Measurements from ENCODE around the gene TOR1B. TPM values are rescaled to one million over a fixed set of nuclear protein-coding genes. Genes with fewer than 3 reads are reported as not detected.

Gene TOR1B
- total and polyA plus RNA-seq, 2 of the 4 experiments (the other 2 are of a cell fraction), result 15.6 to 21.0 TPM

GRCh38 chr9:129835128-129835859, 32.3 kb downstream of the TOR1B start, which contains the start of the genes C9orf78 and USP20:
Gene C9orf78 (minus strand): TSS chr9:129835275. CDS start chr9:129835221, 54 bp downstream.
Gene USP20 (plus strand): TSS chr9:129835458. CDS start chr9:129852556, 17,098 bp downstream.
- WGBS, 2 experiments (ENCODE audit: extremely low coverage in 2 of 2, insufficient read length in 1 of 2), result 0% methylated on average over 32 of the region's 81 CpGs; no CpG with 5 or more reads in 1 of the 2 experiments
- Histone ChIP-seq H2AK5ac (ENCODE audit: low read depth, low read length) (peak within 1 kb of the TSS; percentile 63), H3K9ac (ENCODE audit: low read depth, low read length) (peak within 1 kb of the TSS; percentile 90), H3K23ac (ENCODE audit: low read depth, low read length) (peak within 1 kb of the TSS; percentile 89), H3K4me3 (ENCODE audit: insufficient read depth, low read depth, low read length) (peak within 1 kb of the TSS; percentile 94), H3K9me3 (ENCODE audit: control insufficient read depth, insufficient read depth, low read length) (no peaks in the 10 kb centered on the region), H3K36me3 (ENCODE audit: control insufficient read depth, insufficient read depth, low read length) (peaks cover 12% of the 10 kb centered on the region), H4K20me1 (ENCODE audit: insufficient read depth, low read length) (peaks cover 11% of the 10 kb centered on the region), H2BK120ac (ENCODE audit: low read depth, low read length) (peak within 1 kb of the TSS; percentile 64; the same call in 1 of the 2 replicates), H2AK9ac (replicated peaks; ENCODE audit: low read depth, low read length, poor library complexity) (peak within 1 kb of the TSS; percentile 95), H2BK15ac (ENCODE audit: low read depth, low read length) (no peak within 1 kb of the TSS), H2AFZ (replicated peaks; ENCODE audit: low read length, poor library complexity) (peak within 1 kb of the TSS; percentile 97), H2BK5ac (ENCODE audit: low read depth, low read length, poor library complexity, severe bottlenecking) (peak within 1 kb of the TSS; percentile 54), H3K4ac (ENCODE audit: low read depth, low read length) (peak within 1 kb of the TSS; percentile 84), H3K27ac (ENCODE audit: insufficient read depth, low read length) (peak within 1 kb of the TSS; percentile 79), H4K5ac (ENCODE audit: low read depth, low read length) (peak within 1 kb of the TSS; percentile 72), H4K91ac (ENCODE audit: insufficient read depth, low read depth, low read length) (peak within 1 kb of the TSS; percentile 66), H3K9me1 (ENCODE audit: insufficient read depth, low read length) (peaks cover 20% of the 10 kb centered on the region), H3K4me2 (ENCODE audit: low read depth, low read length) (peak within 1 kb of the TSS; percentile 99), H3K79me1 (ENCODE audit: low read depth in 1 of 2, low read length in 2 of 2) (peaks cover 32 to 60% of the 10 kb centered on the region in 2 experiments), H2BK20ac (ENCODE audit: low read depth, low read length) (no peak within 1 kb of the TSS), H3K18ac (ENCODE audit: low read depth, low read length) (no peak within 1 kb of the TSS), H3K14ac (replicated peaks; ENCODE audit: low read depth, low read length) (peak within 1 kb of the TSS; percentile 76), H4K8ac (ENCODE audit: low read depth in 2 of 2, low read length in 2 of 2) (peak within 1 kb of the TSS; percentile 83 to 91; a peak in 3 of 4 replicates), H3K27me3 (ENCODE audit: control insufficient read depth, insufficient read depth, low read length) (no peaks in the 10 kb centered on the region), H3K4me1 (ENCODE audit: control insufficient read depth, insufficient read depth, low read length) (peaks cover 13% of the 10 kb centered on the region), H3K56ac (ENCODE audit: extremely low read depth, insufficient read depth, low read length) (peak within 1 kb of the TSS; percentile 77)
- in situ Hi-C loops (cut with MboI; ENCODE audit: low sequenced_read_pairs) (no loop called here), dilution Hi-C loops (cut with HindIII; ENCODE audit: low sequenced_read_pairs, unreplicated experiment) (no loop called here), intact Hi-C loops (cut with micrococcal nuclease) (loop anchor here (2.0 kb wide), 1 partner anchor 208 kb away; the partner anchor contains the start of gene FNBP1)
- no TSS peak for BruUV-seq (replicated peaks)
- CTCF ChIA-PET, result no interaction called here
- DNase-seq (peak; percentile 91), ATAC-seq (ENCODE audit: low read depth) (peak; percentile 96)
- POLR2A ChIA-PET (ENCODE audit: unreplicated experiment), result no interaction called here
- TF ChIP-seq MXI1 (IDR thresholded peaks at IDR 0.05; ENCODE audit: borderline replicate concordance, low read depth, low read length) (peak; percentile 96), RFX5 (IDR thresholded peaks at IDR 0.05; ENCODE audit: low read depth, low read length) (no peak), POLR2A (IDR thresholded peaks at IDR 0.05; ENCODE audit: low read depth, low read length) (peak; percentile 95), MAFK (IDR thresholded peaks at IDR 0.05; ENCODE audit: low read depth, low read length) (no peak), CTCF (conservative IDR thresholded peaks at IDR 0.05; ENCODE audit: low read depth, low read length) (no peak), USF2 (IDR thresholded peaks at IDR 0.05; ENCODE audit: low read depth, low read length) (peak; percentile 76), MAZ (IDR thresholded peaks at IDR 0.05; ENCODE audit: borderline replicate concordance, low read depth, low read length) (peak; percentile 58; the same call in 1 of the 2 replicates), BHLHE40 (IDR thresholded peaks at IDR 0.05; ENCODE audit: low read depth, low read length) (peak; percentile 91)

Data from IMR-90 (cell line).